HG03354 (cell line): Measurements from ENCODE around the gene CTCF.
"Not testable (repeated sequence)": the region's sequence is repeated elsewhere in the genome, so short reads cannot be mapped to it uniquely, and the experiment has no call there.

Source experiments
- ATAC-seq: cut with Tn5 transposase; IDR thresholded peaks from one replicate; pipeline ENCODE4 v1.9.1; 2021; ENCODE audit warnings: mild to moderate bottlenecking; ENCODE audit not compliant: unreplicated experiment, poor library complexity, severe bottlenecking

CTCF gene

DNA sequence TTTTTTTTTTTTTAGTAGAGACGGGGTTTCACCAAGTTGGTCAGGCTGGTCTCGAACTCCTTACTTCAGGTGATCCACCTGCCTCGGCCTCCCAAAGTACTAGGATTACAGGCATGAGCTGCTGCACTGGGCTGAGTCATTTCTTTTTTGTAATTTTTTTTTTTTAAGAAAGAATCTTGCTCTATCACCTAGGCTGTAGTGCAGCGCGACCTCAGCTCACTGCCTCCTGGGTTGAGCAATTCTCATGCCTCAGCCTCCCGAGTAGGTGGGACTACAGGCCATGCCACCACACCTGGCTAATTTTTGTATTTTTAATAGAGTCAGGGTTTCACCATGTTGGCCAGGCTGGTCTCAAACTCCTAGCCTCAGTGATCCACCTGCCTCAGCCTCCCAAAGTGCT lies 28.3 kb upstream of the CTCF start:
- not testable (repeated sequence) for ATAC-seq

GRCh38 chr16:67534431-67534830 lies 27.9 kb upstream of the CTCF start:
- no peak for ATAC-seq

DNA sequence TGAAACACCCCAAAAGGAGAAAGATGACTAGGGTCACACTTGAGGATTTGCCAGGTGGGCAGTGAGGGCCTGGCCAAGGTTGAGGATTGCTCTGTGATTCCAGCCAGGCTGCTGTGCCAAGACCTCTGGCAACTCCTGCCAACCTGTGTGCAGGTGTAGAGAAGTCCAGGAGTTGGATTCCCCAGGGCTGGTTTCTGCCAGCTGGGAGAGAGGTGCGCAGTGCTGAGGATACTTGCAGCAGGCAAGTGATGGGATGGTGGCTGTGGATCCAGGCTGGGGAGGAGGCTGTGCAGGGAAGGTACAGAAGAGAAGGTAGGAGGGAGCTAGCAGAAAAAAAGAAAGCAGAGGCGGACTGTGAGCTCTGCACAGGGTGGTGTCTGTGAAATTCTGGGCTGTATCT lies 27.1 kb upstream of the CTCF start:
- no peak for ATAC-seq

DNA sequence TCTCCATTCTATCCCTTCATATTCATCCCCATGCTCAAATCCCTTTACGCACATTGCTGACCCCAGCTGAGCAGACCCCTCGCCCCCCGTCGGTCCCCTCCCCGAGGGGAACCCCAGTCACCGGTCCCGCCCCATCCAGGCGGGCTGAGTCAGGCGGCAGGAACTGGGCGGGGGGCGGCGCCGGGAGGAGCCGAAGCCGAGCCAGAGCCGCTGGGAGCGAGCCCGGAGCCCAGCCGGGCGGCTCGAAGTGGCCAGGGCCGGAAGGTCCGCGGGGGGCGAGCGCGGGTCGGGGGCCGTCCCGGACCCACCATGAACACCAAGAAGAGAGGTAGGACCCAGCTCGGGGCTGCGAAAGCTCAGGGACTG lies 25.1 kb upstream of the CTCF start:
- peak; percentile 33 for ATAC-seq

DNA sequence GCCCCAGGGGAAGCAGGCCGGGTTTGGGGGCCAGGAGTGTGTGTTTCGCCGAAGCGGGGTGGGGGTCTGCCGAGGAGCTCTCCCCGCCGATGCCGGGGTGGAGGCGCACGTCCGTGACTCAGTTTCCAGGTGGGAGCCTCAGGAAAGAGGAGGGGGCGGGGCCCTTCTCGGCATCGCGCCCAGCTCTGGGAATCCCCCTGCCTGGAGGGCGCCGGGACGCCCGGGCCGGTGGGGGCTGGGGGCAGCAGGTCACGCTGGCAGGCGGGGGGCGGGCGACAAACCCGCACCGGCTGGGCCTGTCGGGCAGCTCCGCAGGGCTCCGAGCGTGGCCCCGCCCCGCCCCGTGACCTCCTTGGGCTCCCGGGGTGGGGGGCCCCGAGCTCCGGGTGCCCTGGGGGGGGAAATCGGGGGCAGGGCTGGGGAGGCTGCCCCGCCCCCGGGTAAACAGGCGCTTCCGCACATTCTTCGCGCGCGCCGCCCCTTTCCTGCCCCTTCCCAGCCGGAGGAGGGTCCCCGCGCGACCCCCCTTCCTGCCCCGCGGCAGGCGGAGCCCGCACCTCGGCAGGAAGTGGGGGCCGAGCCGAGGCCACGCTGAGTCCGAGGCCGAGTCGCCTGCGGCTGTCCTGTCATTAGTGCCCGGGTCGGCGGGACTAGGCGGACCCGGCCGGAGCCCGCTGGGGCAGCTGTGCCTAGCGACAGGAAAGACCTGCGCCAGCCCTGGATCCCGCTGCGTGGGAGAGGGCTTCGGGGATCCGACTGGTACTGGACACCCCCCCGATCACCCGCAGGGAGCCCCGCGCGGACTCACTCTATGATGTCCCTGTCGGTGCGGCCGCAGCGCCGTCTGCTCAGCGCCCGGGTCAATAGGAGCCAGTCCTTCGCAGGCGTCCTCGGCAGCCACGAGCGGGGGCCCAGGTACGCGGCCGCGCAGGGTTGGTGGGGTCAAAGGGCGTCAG lies 24.4 kb upstream of the CTCF start:
- peak; percentile 43 for ATAC-seq

DNA sequence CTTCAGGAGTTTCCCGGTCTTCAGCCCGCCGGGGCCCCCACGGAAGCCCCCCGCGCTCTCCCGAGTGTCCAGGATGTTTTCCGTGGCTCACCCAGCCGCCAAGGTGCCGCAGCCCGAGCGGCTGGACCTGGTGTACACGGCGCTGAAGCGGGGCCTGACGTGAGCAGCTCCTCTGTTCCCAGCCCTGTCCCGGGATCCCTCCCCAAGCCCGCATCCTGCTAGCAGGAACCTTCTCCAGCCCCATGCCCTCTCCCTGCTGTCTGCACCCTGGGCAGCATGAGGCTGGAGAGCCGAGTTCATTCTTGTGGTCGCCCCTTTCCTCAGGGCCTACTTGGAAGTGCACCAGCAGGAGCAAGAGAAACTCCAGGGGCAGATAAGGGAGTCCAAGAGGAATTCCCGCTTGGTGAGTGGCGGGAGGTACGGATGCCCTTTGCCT lies 23.6 kb upstream of the CTCF start:
- no peak for ATAC-seq

GRCh38 chr16:67539271-67539670 lies 23.1 kb upstream of the CTCF start:
- ATAC-seq: no peak

DNA sequence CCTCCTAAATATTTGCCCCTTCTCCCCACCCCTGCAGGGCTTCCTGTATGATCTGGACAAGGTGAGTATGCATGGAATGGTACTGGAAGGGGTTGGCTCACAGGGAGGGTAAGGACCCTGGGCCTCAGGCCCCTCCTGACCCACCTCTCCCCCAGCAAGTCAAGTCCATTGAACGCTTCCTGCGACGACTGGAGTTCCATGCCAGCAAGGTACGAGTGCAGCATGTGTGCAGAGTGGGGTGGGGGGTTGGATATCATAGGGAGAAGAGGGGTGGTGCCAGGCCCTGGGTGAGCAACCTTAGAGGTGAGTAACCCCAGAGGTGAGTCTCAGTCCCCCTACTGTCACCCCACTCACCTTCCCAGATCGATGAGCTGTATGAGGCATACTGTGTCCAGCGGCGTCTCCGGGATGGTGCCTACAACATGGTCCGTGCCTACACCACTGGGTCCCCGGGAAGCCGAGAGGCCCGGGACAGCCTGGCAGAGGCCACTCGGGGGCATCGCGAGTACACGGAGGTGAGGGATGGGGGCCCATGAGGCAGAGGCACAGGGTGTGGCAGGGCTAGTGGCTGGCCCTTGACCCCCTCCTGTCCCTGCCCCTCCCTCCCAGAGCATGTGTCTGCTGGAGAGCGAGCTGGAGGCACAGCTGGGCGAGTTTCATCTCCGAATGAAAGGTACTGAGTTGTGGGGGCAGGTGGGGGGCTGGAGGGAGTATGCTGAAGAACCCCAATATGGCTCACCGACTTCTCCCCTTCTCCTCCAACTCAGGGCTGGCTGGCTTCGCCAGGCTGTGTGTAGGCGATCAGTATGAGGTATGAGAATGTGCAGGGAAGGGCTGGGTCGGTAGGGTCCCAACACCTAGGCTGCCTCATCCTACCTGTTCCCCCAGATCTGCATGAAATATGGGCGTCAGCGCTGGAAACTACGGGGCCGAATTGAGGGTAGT lies 22.4 kb upstream of the CTCF start:
- no peak for ATAC-seq

DNA sequence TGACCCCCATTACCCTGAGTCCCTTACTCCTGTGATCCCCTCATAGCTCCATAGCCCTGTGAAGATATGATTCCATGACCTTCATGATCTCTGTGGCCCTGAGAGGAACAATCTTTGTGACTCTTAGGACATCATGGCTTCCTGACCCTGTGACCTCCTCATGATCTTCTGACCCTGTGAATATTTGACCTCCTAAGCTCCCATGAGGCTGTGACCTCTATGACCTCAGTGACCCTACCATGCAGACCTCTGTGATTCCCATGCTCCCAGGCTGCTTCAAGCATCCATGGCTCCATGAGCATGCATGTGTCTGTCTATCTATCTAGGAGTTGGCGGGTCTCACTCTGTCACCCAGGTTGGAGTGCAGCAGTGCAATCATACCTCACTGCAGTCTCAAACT lies 21.6 kb upstream of the CTCF start:
- no peak for ATAC-seq

- no peak for ATAC-seq
Observed at GRCh38 chr16:67541391-67542263, 20.7 kb upstream of the CTCF start.

DNA sequence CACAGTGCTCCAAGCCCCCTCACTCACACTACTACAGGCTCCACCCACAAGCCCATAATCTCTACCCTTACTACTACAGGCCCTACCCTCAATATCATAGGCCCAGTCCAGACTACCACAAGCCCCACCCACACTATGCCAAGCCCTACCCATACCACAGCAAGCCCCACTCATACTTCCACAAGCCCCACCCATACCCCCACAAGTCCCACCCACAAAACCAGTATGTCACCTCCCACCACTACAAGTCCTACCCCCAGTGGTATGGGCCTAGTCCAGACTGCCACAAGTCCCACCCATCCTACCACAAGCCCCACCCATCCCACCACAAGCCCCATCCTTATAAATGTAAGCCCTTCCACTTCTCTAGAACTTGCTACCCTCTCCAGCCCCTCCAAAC lies 19.9 kb upstream of the CTCF start:
- no peak for ATAC-seq

GRCh38 chr16:67543036-67543435 lies 19.3 kb upstream of the CTCF start:
- ATAC-seq: no peak

DNA sequence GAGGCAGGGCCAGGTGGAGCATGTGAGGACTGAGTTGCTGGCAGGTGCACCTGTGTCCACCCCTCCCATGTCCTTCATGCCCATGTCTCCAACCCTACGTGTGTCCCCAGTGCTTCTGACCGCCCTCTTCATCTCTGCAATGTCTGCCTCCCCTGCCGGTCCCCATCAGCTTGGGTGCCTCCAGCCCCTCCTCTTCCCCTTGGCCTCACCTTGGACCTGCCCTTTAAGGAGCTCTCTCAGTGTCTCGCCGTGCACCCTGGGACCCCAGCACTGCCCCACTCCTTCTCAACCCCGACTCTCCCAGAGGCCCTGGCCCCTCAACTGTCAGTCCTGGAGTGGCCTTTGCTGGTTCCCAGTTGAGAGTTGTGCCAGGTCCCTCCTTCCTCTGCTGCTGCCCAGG lies 18.7 kb upstream of the CTCF start:
- no peak for ATAC-seq

GRCh38 chr16:67544329-67544841 lies 17.9 kb upstream of the CTCF start:
- ATAC-seq: no peak

GRCh38 chr16:67544844-67545664 lies 17.3 kb upstream of the CTCF start:
- no peak for ATAC-seq

- ATAC-seq: no peak
Observed at GRCh38 chr16:67545665-67546024, 16.7 kb upstream of the CTCF start.

DNA sequence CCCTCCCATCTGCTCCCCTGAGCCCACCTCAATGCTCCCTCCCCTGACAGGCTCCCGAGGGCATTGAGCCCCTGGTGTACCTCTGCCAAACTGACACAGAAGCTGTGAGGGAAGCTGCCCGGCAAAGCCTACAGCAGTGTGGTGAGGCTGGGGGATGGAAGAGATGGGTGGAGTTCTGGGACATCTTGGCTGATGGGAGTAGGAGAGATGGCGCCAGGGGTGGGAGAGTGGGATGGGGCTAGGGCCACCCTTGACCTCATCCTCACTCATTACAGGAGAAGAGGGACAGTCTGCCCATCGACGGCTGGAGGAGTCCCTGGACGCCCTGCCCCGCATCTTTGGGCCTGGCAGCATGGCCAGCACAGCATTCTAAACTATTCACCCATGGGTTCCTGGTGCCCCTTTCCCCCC lies 16.2 kb upstream of the CTCF start:
- ATAC-seq: no peak

- peak; percentile 42 for ATAC-seq
Observed at GRCh38 chr16:67546761-67547422, 15.4 kb upstream of the CTCF start.
